Activated naive CD4-positive, alpha-beta T cell (primary cell): ENCODE results near the gene RBMS1.
A peak's percentile ranks its signal among the peaks of the same experiment; 100 is the strongest.
"Not testable (repeated sequence)": the region's sequence is repeated elsewhere in the genome, so short reads cannot be mapped to it uniquely, and the experiment has no call there.

Experiments used
- DNase-seq, 4 experiments: peaks; one replicate each; lab custom pipeline; 2025; lab: John Stamatoyannopoulos, UW

RBMS1 gene

DNA sequence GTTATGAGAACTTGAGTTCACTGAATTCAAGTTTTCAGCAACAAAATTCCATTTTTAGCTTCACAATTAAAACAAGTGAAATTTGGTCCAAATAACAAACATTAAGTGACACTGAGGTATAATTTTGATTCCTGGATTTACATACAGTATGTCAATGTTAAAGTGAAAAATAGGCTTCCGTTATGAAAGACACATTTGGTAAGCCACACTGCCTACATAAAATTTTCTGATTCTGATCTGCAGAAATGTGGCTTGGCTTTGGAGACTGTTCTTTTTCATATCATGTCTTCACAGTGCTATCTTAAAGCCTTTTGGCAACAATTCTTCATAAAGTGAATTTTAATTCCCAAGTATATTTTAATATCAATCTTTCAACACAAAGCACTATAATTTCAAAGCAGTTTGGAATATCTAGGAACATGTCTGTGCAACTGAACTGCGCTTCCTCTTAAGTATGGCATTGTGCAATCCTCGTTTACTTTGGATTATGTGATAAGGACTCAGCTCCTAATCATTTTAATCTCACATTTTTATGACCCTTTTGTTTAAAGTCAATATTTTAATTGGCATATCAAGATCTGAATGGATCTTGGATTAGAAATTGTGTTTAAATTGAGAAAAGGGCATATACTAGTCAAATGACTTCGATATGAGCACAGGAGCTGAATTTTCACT lies 60.0 kb downstream of the RBMS1 start:
- no peak for DNase-seq

DNA sequence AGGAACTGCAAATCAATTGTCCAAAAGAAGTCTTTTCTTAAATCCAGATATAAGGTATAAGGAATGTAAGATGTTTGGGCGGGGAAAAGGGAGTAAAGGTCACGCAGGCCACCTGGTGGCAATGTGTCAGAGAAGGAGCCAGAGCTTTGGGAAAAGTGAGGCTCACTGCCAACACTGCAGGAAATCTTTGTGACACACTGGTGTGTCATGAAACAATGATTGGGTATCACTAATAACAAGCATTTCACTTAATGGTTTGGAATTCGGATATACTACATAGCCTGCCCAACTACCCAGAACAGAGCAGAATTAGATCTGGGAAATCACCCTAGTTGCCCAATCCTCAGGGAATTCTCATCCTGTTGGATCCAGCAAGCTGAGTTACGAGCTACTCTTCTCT lies 61.0 kb downstream of the RBMS1 start:
- no peak for DNase-seq

DNA sequence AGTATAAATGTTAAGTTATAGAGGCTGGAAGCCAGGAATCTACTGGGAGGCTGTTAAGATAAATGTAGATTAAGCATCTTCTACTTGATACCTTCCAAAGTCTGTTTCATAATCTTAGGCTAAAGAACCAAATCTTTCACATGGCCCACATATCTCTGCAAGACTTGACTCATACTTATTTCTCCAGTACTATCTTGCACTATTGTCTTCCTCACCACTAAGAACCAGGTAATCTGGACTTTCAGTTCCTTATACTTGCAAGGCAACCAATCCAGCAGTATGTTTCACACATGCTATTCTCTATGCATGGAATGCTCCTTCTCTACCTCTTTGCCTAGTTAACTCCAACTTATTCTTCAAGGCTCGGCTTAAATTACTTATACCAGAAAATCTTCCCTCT lies 62.2 kb downstream of the RBMS1 start:
- DNase-seq: no peak

DNA sequence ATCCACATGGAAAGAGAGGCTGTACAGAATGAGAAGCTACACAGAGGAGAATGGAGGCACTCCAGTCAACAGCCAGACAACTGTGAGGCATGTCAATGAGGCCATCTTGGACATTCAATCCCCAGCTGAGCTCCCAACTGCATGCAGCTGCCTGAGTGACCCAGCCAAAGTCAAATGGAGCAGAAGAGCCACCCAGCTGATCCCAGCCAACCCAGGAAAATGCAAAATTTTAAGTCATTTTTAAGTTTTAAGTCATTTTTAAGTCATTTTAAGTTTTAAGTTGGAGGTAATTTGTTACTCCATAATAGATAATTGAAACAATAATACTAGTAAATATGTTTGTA lies 63.6 kb downstream of the RBMS1 start:
- DNase-seq: no peak

DNA sequence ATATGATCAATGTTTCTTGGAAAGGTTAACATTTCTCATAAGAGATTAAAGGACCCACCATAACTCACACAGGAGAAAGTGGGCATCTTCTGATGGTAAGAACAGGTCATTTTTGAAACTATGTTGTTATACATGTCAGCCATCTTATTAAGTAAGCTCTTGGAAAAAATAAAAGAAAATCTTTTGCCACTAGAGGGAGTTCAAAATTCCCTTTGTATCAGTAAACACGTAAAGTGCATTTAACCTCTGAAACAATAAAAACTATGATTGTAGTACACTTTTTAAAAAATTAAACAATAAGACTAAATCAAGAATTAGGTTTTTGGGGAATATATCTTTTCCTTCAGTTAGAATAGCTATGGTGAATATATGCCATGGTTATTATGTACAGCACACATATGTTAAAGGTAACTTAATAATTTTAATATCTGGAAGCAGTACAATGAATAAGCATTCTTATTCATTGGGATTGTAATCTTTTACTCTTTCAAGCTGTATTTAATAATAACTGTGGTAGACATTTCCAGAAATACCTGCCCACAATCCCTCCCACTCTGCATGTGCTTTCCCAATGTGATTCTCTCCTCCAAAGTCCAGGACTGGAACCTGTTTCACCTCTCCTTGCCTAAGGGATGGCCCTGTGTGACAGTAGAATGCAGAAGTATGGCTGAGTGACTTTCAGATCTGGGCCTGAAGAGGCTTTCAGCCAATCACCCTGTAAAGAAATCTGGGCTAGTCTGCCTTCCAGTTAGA lies 64.2 kb downstream of the RBMS1 start:
- no peak for DNase-seq

- no peak for DNase-seq
Observed at GRCh38 chr2:160428405-160428763, 65.2 kb downstream of the RBMS1 start.

- DNase-seq: peak in 2 of 4 experiments; percentile 35 to 42
Observed at GRCh38 chr2:160427629-160428404, 65.8 kb downstream of the RBMS1 start.

GRCh38 chr2:160426604-160427003 lies 67.0 kb downstream of the RBMS1 start:
- DNase-seq: no peak

DNA sequence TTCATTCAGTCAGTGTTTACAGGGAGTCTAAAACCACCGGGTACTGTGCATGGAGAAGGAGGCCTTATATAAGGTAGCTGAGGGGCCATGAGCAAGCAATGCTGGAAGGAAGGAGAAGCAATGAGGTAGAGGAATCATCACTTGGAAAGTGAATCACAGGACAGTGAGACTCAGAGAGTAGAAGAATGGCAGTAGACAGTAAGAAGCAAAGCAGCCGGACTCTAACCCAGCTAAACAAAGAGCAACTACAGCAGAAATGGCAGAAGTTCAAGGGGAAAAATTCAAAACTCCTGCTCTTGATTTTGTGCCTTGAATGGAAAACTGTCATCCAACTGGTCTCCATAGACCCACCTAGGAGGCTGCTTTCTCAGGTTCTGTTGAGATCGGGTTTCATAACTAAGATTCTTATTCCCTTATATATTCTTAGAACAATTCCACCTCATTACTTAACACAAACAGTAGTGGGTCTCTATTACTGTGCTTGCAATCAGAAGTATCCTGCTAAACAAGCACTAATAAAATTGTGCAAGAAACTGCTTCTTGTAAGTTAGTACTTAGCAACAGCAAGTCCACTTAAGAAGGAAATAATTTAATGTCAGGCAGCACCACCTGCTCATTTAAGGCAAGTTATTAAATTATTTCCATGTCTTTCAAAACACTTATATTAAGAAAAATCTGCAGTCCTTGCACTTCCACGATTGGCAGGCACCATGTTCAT lies 68.0 kb downstream of the RBMS1 start:
- DNase-seq: no peak

DNA sequence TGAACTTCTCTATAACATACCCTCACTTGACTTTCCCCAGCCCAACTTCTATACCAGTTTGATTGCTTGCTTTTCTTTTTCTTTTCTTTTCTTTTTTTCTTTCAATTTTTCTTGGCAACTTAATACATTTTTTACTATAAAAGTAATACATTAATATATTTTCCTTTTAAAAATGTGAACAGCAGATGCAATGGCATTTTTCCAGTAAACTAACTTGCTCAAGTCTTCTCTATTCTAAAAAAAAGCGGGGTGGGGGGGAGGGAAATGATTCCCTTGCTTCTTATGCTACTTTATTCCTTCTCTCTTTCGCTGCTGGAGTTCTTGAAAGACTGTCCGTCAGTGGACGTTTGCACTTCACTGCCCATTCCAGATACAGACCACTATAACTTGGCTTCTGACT lies 70.5 kb downstream of the RBMS1 start:
- no peak for DNase-seq

GRCh38 chr2:160421646-160422501 lies 71.7 kb downstream of the RBMS1 start:
- not testable (repeated sequence) for DNase-seq

DNA sequence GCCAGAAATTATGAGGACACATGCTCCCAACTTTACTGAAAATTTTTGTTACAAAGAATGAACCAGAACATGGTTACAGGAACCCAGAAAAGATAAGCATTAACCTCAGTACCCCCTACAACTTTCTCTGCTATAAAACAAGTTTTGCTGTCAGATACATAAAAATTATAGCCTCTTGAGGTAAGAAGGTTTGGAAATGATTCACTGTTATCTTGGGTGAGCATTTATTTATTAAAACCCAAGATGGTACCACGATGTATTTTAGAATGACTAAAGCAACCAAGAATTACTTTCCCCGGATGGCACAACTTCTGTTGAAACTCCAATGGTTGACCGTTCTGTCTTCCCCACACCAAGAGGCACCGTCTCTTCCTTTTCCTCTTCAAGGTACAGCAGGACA lies 72.9 kb downstream of the RBMS1 start:
- no peak for DNase-seq

DNA sequence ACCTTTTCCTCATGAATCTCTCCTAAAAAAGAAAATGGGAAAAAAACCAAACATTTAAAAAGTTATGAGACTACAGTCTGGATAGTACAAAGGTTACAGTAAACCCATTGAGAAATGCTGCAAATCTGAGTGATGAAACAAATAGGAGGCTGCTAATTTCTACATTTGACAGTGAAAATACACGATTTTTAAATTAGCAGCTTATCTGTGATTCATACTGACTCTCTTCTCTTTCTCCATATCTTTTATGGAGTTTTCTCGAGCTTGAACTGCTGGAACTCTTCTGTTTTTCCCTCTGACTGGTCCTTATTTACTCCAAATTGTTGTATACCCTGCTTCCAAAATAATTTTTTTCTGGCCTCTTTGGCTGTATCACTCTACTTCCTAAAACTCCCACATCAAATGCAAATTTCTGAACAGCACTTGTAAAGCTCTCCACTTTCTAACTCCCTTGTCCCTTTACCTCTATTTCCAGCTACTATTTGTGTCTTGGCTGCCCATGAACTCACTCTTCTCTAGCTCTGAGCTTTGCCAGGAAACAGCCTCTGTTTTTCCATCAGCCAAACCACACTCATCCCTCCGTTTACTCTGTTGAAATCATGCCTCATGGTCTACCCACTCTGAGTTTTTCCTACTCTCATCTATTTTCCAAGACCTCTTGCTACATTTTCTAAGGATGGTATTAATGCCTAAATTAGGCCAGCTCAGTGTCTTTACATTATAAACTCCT lies 73.7 kb downstream of the RBMS1 start:
- DNase-seq: no peak

DNA sequence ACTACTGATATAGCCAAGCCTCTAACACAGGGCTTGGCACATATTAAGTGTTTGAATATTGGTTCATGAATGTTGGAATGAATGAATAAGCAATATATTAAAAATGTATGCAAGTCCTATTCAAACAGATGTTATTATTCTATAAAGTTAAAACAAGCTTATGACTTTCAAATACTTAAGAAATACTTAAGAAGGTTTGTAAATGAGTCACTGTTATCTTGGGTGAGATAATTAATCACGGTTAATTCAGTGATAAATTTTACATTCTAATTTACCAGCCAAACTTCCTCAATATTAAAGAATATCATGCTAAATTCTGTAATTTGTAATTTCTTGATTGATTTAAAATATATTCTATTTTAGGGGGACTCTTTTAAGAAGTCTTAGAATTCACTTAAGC lies 74.8 kb downstream of the RBMS1 start:
- DNase-seq: no peak

DNA sequence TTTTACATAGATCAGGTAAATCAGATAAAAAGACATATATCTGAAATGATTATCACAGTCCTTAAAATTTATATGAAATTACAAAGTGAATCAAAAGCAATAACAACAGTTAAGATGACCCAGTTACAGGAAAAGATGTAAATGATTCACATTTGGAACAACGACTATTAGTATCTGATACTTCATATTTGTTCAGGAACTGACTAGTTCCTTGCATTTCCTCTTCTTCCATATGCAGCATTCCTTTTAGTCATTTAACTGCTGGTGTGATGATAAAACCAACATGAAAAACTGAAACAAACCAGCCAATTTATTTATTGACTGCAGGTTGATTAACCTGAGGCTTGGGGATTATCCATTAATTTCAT lies 75.2 kb downstream of the RBMS1 start:
- DNase-seq: no peak

DNA sequence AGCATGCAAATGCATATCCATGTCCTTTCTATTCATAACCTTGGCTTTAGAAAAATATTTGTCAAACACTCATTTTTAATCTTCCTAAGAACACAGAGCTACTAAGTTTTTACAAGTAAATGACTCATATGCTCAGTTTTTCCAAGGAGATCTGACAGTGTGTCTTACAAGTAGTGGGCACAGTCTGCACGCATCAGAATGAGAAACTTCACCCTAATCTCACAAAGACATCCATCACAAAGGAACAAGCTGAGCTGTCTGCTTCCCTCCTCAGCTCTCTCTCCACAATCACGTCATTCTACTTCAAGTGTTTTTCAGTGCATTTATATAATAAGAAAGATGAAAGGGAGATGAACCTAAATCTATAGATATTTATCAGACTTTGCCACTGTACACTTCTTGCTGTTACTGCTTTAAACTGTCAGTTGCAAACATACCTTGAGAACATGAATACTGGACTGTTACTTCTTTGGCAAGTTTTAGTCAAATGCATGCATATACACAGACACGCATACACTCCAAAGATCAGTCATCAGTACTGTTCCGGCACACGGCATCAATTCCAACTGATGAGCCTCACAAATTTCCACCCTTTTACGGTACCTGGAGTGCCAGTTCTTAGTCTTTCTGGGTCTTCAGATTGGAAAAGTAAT lies 75.7 kb downstream of the RBMS1 start:
- DNase-seq: no peak

DNA sequence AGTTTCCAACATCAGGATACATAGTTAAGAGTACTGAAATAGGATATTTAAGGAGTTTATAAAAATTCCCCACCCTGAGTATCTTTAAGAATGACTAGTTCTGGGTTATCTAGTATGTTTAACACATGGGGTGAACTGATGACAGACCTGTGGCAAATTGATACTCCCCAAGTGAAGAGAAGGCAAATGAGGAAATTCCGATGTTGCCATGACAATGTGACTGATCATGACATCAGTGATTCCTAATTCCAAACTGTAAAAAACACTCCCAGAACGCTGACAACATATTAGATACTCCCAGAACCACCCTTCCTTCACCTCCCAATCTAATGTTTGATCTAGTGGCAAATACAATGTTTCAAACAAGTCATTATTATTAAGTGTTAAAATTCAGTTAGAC lies 77.6 kb downstream of the RBMS1 start:
- DNase-seq: no peak

GRCh38 chr2:160411955-160412354 lies 81.7 kb downstream of the RBMS1 start:
- no peak for DNase-seq

DNA sequence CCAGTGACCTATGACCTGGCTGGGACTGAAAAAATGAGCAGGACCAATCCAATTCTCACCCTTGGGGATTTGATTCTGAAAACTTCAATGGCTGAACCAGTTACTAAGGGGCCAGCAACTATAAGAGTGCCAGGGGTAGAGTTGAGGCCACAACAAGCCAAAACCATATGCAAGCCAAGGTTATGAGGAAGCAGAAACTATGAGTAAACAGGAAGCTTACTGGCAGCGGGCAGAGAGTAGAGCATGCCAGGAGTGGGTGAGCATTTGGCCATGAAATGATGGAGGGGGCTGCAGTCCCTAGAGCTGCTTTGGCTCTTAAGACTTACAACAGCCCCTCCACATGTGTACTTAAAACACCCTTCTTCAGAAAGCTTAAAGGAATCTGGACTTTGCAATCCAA lies 82.4 kb downstream of the RBMS1 start:
- no peak for DNase-seq

- DNase-seq: no peak
Observed at GRCh38 chr2:160409480-160409879, 84.1 kb downstream of the RBMS1 start.

- DNase-seq: no peak
Observed at GRCh38 chr2:160408959-160409291, 84.7 kb downstream of the RBMS1 start.
